ENCODE data around the gene STPG2. TPM values are rescaled to one million over a fixed set of nuclear protein-coding genes. Genes with fewer than 3 reads are reported as not detected.

Gene STPG2
- 2.5 TPM for total RNA-seq (ENCODE audit: unreplicated experiment)
- long read RNA-seq, partial matches to known transcripts = 0 of 1 reads
- long read RNA-seq, other reads (novel, unspliced or antisense) = 1 of 1 reads

DNA sequence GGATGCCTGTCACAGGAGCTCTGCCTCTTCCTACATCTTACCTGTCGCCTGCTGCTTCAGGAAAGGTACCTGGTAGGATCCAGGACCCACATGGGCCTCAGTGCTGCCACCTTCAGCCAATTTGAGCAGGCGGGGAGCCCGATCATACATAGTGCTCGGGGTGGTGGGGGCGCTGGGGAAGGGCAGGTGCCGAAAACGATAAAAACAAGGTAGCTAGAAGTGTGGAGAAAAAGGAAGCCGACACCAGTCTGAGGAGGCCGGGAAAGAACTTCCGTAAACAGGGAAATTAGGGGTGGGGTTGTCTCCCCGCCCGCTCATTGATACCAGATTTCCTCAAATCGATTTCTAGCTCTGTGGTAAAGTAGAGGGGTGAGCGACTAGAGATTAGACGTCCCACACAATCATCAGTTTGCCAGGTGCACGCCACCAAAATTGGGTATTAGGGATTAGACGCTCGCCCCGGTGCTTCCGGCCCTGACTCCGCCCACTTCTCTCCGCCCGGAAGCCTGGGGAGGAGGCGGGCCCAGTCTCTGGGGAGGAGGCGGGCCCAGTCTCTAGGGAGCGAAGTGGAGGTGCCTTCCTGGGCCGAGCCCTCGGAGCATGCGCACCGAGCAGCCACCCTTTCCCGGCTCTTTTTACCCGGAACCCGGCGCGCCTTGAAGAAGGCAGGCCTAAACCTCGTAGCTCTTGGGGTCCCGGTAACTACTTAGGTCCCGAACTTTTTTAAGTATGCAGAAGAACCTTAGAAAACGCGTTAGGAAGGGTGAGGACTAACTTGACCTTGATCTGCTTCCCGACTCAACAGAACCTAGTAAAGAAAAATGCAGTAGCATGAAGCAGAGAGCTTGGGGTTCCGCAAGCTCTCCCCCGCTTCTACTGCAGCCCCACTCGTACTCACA is at the start of gene STPG2:
Gene STPG2, minus strand, starts transcription at position 476 of the 899 bp plus-strand sequence.
- Mint-ChIP-seq H3K27ac (ENCODE audit: unreplicated experiment) (peak within 1 kb of the TSS; percentile 93), H3K4me3 (ENCODE audit: unreplicated experiment) (peak within 1 kb of the TSS; percentile 88), H3K36me3 (ENCODE audit: low read depth, unreplicated experiment) (no peaks in the 10 kb centered on the region), H3K9me3 (ENCODE audit: unreplicated experiment) (no peaks in the 10 kb centered on the region), H3K27me3 (ENCODE audit: unreplicated experiment) (peaks cover 1% of the 10 kb centered on the region), H3K4me1 (ENCODE audit: unreplicated experiment) (peaks cover 50% of the 10 kb centered on the region)
- TF ChIP-seq, protein P1, sequence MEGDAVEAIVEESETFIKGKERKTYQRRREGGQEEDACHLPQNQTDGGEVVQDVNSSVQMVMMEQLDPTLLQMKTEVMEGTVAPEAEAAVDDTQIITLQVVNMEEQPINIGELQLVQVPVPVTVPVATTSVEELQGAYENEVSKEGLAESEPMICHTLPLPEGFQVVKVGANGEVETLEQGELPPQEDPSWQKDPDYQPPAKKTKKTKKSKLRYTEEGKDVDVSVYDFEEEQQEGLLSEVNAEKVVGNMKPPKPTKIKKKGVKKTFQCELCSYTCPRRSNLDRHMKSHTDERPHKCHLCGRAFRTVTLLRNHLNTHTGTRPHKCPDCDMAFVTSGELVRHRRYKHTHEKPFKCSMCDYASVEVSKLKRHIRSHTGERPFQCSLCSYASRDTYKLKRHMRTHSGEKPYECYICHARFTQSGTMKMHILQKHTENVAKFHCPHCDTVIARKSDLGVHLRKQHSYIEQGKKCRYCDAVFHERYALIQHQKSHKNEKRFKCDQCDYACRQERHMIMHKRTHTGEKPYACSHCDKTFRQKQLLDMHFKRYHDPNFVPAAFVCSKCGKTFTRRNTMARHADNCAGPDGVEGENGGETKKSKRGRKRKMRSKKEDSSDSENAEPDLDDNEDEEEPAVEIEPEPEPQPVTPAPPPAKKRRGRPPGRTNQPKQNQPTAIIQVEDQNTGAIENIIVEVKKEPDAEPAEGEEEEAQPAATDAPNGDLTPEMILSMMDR (IDR thresholded peaks at IDR 0.05; ENCODE audit: unreplicated experiment) = peak; percentile 51
- DNase-seq (ENCODE audit: low spot score) = peak; percentile 87

DNA sequence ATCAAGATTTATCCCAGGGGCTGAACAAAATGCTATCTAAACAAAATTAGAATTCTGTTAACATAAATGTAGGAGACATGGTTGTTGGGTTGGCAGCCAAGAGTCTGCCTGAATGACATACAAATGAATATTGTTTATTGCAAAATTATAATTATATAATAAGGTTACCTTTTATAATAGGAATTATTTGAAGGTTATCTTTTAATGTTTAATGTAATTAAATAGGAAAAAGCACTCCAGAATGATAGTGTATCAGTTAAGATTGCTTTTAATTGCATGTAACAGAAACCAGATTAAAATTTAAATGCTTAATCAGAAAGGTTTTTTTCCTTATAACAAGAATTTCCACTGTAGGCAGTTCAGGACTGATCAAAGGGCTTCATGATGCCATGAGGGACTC is 42.0 kb upstream of the STPG2 start:
- no peaks in the 10 kb centered on the region for H3K4me1 Mint-ChIP-seq (ENCODE audit: unreplicated experiment)
- no peaks in the 10 kb centered on the region for H3K27me3 Mint-ChIP-seq (ENCODE audit: unreplicated experiment)
- no peak overlapping the region for H3K4me3 Mint-ChIP-seq (ENCODE audit: unreplicated experiment)
- no peaks in the 10 kb centered on the region for H3K36me3 Mint-ChIP-seq (ENCODE audit: low read depth, unreplicated experiment)
- H3K9me3 Mint-ChIP-seq (ENCODE audit: unreplicated experiment) = no peaks in the 10 kb centered on the region
- TF ChIP-seq, protein P1 (IDR thresholded peaks at IDR 0.05; ENCODE audit: unreplicated experiment) = no peak
- no peak overlapping the region for H3K27ac Mint-ChIP-seq (ENCODE audit: unreplicated experiment)
- DNase-seq (ENCODE audit: low spot score) = no peak

DNA sequence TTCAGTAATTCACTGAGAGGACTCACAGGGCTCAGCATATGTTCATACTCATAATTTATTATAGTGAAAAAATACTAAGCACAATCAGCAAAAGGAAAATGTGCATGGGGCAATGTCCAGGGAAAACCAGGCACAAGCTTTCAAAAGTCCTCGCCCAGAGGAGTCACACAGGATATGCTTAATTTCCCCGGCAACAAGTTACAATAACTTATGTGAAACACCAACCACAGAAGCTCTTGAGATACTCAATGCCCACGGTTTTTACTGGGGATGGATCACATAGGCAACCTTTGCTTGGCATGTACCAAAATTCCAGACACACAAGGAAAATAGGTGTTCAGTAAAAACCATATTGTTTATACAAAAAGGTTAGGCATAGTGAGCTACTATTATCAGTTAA is 38.5 kb upstream of the STPG2 start:
- TF ChIP-seq, protein P1 (IDR thresholded peaks at IDR 0.05; ENCODE audit: unreplicated experiment) = no peak
- Mint-ChIP-seq H3K27ac (ENCODE audit: unreplicated experiment) (no peak overlapping the region), H3K36me3 (ENCODE audit: low read depth, unreplicated experiment) (no peaks in the 10 kb centered on the region)

DNA sequence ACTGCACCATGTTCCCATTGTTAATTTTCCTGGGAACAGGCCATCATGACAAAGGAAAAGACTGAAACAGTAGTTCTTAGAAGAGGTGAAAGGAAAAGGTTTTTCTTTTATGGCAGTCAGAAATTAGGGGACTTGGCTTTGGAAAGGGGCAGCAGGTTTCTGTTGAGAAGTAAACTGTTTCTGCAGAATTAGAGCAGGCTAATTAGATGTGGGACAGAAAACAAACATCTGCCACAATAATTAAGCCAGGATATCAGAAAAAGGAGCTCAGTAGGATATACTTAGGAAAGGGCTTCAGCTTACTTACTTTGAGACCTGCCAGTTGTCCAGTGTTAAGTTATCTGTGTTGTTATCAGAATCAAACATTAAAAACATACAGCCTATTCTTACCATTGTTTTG is 36.7 kb upstream of the STPG2 start:
- Mint-ChIP-seq H3K9me3 (ENCODE audit: unreplicated experiment) (no peaks in the 10 kb centered on the region), H3K4me3 (ENCODE audit: unreplicated experiment) (no peak overlapping the region), H3K27ac (ENCODE audit: unreplicated experiment) (no peak overlapping the region), H3K36me3 (ENCODE audit: low read depth, unreplicated experiment) (no peaks in the 10 kb centered on the region), H3K27me3 (ENCODE audit: unreplicated experiment) (no peaks in the 10 kb centered on the region), H3K4me1 (ENCODE audit: unreplicated experiment) (peaks cover 2% of the 10 kb centered on the region)
- DNase-seq (ENCODE audit: low spot score) = no peak
- TF ChIP-seq, protein P1 (IDR thresholded peaks at IDR 0.05; ENCODE audit: unreplicated experiment) = no peak

More for the DNA sequence above, 38.5 kb upstream of the STPG2 start:
- Mint-ChIP-seq H3K4me1 (ENCODE audit: unreplicated experiment) (peaks cover 2% of the 10 kb centered on the region), H3K27me3 (ENCODE audit: unreplicated experiment) (no peaks in the 10 kb centered on the region), H3K9me3 (ENCODE audit: unreplicated experiment) (no peaks in the 10 kb centered on the region), H3K4me3 (ENCODE audit: unreplicated experiment) (no peak overlapping the region)
- DNase-seq (ENCODE audit: low spot score) = no peak

DNA sequence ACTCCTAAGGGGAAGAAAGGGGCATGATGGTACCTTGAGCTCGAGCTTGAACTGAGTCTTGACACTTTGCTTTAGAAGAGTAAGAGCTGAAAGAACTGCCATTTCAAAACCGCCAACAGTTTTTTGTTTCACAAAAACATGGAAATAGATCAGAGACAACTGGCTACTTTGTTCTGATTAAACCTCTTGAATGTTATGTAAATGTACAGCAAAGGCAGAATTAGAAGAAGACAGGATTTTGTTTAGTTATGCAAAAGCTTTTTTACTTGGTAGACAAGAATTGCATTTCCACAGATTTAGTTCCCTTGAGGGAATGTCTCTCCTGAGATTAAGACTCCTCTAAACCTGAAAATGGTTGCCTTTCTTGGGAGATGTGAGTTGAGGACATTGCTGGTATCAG is 33.3 kb upstream of the STPG2 start:
- Mint-ChIP-seq H3K9me3 (ENCODE audit: unreplicated experiment) (no peaks in the 10 kb centered on the region), H3K4me1 (ENCODE audit: unreplicated experiment) (peaks cover 2% of the 10 kb centered on the region), H3K36me3 (ENCODE audit: low read depth, unreplicated experiment) (no peaks in the 10 kb centered on the region), H3K27me3 (ENCODE audit: unreplicated experiment) (no peaks in the 10 kb centered on the region), H3K4me3 (ENCODE audit: unreplicated experiment) (no peak overlapping the region), H3K27ac (ENCODE audit: unreplicated experiment) (no peak overlapping the region)
- no peak for DNase-seq (ENCODE audit: low spot score)
- TF ChIP-seq, protein P1 (IDR thresholded peaks at IDR 0.05; ENCODE audit: unreplicated experiment) = no peak
